Chondrocyte (in vitro differentiated cells): Measurements from ENCODE around the gene CCDC171. TPM values are rescaled to one million over a fixed set of nuclear protein-coding genes. Genes with fewer than 3 reads are reported as not detected.

Experiments
- DNase-seq: peaks from one replicate; pipeline ENCODE4 v3.0.0; 2021; ENCODE audit warnings: mixed read lengths, low spot score
- H3K27ac Mint-ChIP-seq: one replicate; pipeline ENCODE4 v1.8.0; 2021; ENCODE audit warnings: mild to moderate bottlenecking, moderate library complexity, mixed read lengths; ENCODE audit not compliant: unreplicated experiment
- H3K27me3 Mint-ChIP-seq: 2 replicates; pipeline ENCODE4 v1.8.0; 2021; ENCODE audit warnings: low read depth, mixed read lengths
- H3K36me3 Mint-ChIP-seq: 2 replicates; pipeline ENCODE4 v1.8.0; 2021; ENCODE audit warnings: low read depth, mixed read lengths
- H3K4me1 Mint-ChIP-seq: 2 replicates; pipeline ENCODE4 v1.8.0; 2021; ENCODE audit warnings: low read depth, mild to moderate bottlenecking, mixed read lengths
- H3K4me3 Mint-ChIP-seq: one replicate; pipeline ENCODE4 v1.8.0; 2021; ENCODE audit warnings: mild to moderate bottlenecking, moderate library complexity, mixed read lengths; ENCODE audit not compliant: unreplicated experiment
- H3K9me3 Mint-ChIP-seq: 2 replicates; pipeline ENCODE4 v1.8.0; 2021; ENCODE audit warnings: low read depth, mixed read lengths
- CTCF ChIP-seq: fragments of 200-600 bp; sonication (generic); IDR thresholded peaks from 2 replicates; pipeline ENCODE4 v1.5.0; 2021; ENCODE audit warnings: antibody characterized with exemption, mild to moderate bottlenecking, moderate library complexity
- total RNA-seq: library from RNA; stranded (reverse); gene quantifications from 3 replicates; pipeline ENCODE4 v1.2.1, GENCODE V29; 2021

The CCDC171 gene
- total RNA-seq, 1 donor from 2014 or later: 3.2 TPM

- no peak for TF ChIP-seq CTCF
- no peak overlapping the region for H3K4me3 Mint-ChIP-seq
- H3K36me3 Mint-ChIP-seq: no peaks in the 10 kb centered on the region
- no peaks in the 10 kb centered on the region for H3K27me3 Mint-ChIP-seq
- no peak overlapping the region for H3K27ac Mint-ChIP-seq
- peaks cover 5% of the 10 kb centered on the region for H3K4me1 Mint-ChIP-seq
- no peak for DNase-seq
- peaks cover 2% of the 10 kb centered on the region for H3K9me3 Mint-ChIP-seq
Observed at GRCh38 chr9:15617782-15618181, 64.9 kb downstream of the CCDC171 start.

- no peak for DNase-seq
- Mint-ChIP-seq H3K27ac (no peak overlapping the region), H3K9me3 (peaks cover 2% of the 10 kb centered on the region), H3K4me3 (no peak overlapping the region), H3K36me3 (no peaks in the 10 kb centered on the region), H3K27me3 (no peaks in the 10 kb centered on the region), H3K4me1 (peaks cover 5% of the 10 kb centered on the region)
- TF ChIP-seq CTCF: no peak
Observed at GRCh38 chr9:15618540-15619331, 65.9 kb downstream of the CCDC171 start.

- no peak for DNase-seq
- H3K36me3 Mint-ChIP-seq: peaks cover 7% of the 10 kb centered on the region
Observed at GRCh38 chr9:15622318-15622971, 69.6 kb downstream of the CCDC171 start.

GRCh38 chr9:15635752-15636151 is 82.9 kb downstream of the CCDC171 start:
- DNase-seq: no peak
- Mint-ChIP-seq H3K27me3 (no peaks in the 10 kb centered on the region), H3K27ac (no peak overlapping the region), H3K4me3 (no peak overlapping the region), H3K4me1 (peaks cover 3% of the 10 kb centered on the region), H3K9me3 (peaks cover 6% of the 10 kb centered on the region), H3K36me3 (no peaks in the 10 kb centered on the region)
- no peak for TF ChIP-seq CTCF

More at GRCh38 chr9:15622318-15622971, 69.6 kb downstream of the CCDC171 start:
- Mint-ChIP-seq H3K4me1 (peaks cover 5% of the 10 kb centered on the region), H3K9me3 (peaks cover 3% of the 10 kb centered on the region), H3K27me3 (no peaks in the 10 kb centered on the region), H3K27ac (peak overlapping the region; percentile 33), H3K4me3 (no peak overlapping the region)
- peak; percentile 85 for TF ChIP-seq CTCF

- Mint-ChIP-seq H3K27ac (no peak overlapping the region), H3K27me3 (no peaks in the 10 kb centered on the region)
Observed at GRCh38 chr9:15640121-15640520, 87.3 kb downstream of the CCDC171 start.

More at GRCh38 chr9:15640121-15640520, 87.3 kb downstream of the CCDC171 start:
- Mint-ChIP-seq H3K4me1 (peaks cover 6% of the 10 kb centered on the region), H3K9me3 (peaks cover 2% of the 10 kb centered on the region), H3K4me3 (no peak overlapping the region), H3K36me3 (peaks cover 3% of the 10 kb centered on the region)
- TF ChIP-seq CTCF: no peak
- no peak for DNase-seq
